K562 treated with DMSO at 1 percent for 12 hours (cell line): Measurements from ENCODE around the gene HS6ST3. TPM values are rescaled to one million over a fixed set of nuclear protein-coding genes. Genes with fewer than 3 reads are reported as not detected.

Experiments
- total RNA-seq: library from RNA; unstranded; fragments of 300-600 nt; gene quantifications from 2 replicates; pipeline ENCODE4 v1.2.3, GENCODE V29; 2022; ENCODE audit not compliant: insufficient read depth

The HS6ST3 gene
- total RNA-seq, result not detected in 2 replicates

DNA sequence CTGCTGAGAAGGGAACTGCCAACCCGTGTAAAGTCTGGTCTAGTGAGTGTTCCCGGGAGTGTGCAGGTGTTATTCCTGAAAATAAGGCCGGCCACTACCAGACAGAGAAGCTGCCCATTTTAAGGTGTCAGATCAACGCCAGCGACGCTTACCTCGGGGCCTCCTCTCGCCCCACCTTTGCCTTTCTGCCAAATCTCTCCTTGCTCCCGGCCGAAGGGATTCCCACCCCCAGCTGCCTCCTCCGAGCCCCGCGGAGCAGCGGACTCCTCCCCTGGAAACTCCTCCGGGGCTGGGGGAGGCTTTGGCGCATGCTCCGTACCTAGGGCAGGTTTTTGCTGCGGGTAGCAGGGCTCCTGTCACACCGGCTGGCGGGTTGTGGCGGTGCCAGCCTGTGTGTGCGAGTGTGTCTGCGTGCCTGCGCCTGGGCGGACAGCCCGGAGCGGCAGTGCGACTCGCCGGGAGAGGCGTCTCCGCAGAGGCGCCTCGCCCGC lies at the start of gene HS6ST3:
TSS of gene HS6ST3 (plus strand) at position 359 of the 491 bp plus-strand sequence.

DNA sequence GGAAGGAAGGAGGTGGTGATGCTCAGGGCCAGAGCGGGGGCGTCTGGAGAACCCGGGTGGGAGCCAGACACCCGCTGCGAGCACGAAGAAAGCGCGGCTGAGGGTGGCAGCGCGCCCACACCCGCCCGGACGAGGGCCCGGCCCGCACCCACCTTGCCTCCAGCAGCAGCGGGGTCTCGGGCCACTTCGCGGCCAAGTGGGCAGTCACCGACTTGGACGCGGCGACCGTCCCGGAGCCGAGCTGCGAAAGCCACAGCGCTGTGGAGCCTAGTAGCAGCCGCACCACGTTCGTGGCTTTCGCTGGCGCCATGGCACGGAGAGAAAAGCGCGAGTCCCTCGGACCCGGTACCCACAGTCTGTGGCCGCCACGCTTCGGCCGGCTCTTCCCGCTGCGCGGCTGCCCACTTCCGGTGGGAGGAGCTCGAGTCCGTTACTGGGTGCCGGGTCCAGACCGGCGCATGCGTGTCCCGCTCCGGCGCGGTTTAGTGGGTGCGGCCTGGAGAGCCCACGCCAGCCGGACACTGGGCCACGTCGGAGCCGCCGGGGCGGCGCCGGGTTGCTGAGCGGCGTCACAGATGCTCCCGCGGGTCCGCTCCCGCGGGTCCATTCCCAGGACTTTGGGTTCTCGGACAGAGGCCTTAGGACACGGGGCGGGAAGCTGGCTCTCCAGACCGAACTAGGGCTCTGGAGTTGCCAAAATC lies 36.8 kb upstream of the HS6ST3 start, which contains the start of gene UGGT2:
TSS of gene UGGT2 (minus strand) at position 399 of the 701 bp plus-strand sequence. CDS start at position 310, 89 bp downstream.

Other genes starting within 250 kb of the HS6ST3 start
- 2.4 and 10.8 TPM in 2 replicates for gene UGGT2, start 36.7 kb upstream of the HS6ST3 start, total RNA-seq